Stimulated activated CD8-positive, alpha-beta memory T cell treated with anti-CD3 and anti-CD28 coated beads, Interleukin-7, amount 100 ng/mL, for 1 hour (primary cell): ENCODE data around the gene MSRB3.

Experiments used
- DNase-seq, 2 donors: peaks; one replicate each; pipeline ENCODE4 v3.0.0-alpha.2; 2020; ENCODE audit warnings: low read depth in 2 of 2

The MSRB3 gene

GRCh38 chr12:65392491-65392890, 114.0 kb downstream of the MSRB3 start:
- no peak for DNase-seq

GRCh38 chr12:65403188-65403587, 124.7 kb downstream of the MSRB3 start:
- DNase-seq, result no peak

GRCh38 chr12:65407388-65408149, 129.1 kb downstream of the MSRB3 start:
- no peak for DNase-seq

GRCh38 chr12:65408441-65408840, 130.0 kb downstream of the MSRB3 start:
- DNase-seq, result no peak

GRCh38 chr12:65409726-65410125, 131.2 kb downstream of the MSRB3 start:
- DNase-seq, result no peak

GRCh38 chr12:65411171-65411570, 132.7 kb downstream of the MSRB3 start:
- no peak for DNase-seq

- DNase-seq, result no peak
Observed at GRCh38 chr12:65414526-65414925, 136.0 kb downstream of the MSRB3 start.

- no peak for DNase-seq
Observed at GRCh38 chr12:65415826-65416225, 137.3 kb downstream of the MSRB3 start.

GRCh38 chr12:65419284-65420072, 141.0 kb downstream of the MSRB3 start:
- DNase-seq, result no peak

- no peak for DNase-seq
Observed at GRCh38 chr12:65420941-65421340, 142.5 kb downstream of the MSRB3 start.

GRCh38 chr12:65427646-65428045, 149.2 kb downstream of the MSRB3 start:
- no peak for DNase-seq

- no peak for DNase-seq
Observed at GRCh38 chr12:65430006-65430405, 151.5 kb downstream of the MSRB3 start.

GRCh38 chr12:65430571-65431306, 152.3 kb downstream of the MSRB3 start:
- DNase-seq, result no peak

- no peak for DNase-seq
Observed at GRCh38 chr12:65432114-65432513, 153.6 kb downstream of the MSRB3 start.

GRCh38 chr12:65432651-65433050, 154.2 kb downstream of the MSRB3 start:
- DNase-seq, result no peak

- no peak for DNase-seq
Observed at GRCh38 chr12:65434737-65435136, 156.3 kb downstream of the MSRB3 start.

- no peak for DNase-seq
Observed at GRCh38 chr12:65443038-65443437, 164.6 kb downstream of the MSRB3 start.

- DNase-seq, result no peak
Observed at GRCh38 chr12:65444996-65445395, 166.5 kb downstream of the MSRB3 start.

- no peak for DNase-seq
Observed at GRCh38 chr12:65446901-65447300, 168.4 kb downstream of the MSRB3 start.

GRCh38 chr12:65449400-65449799, 170.9 kb downstream of the MSRB3 start:
- DNase-seq, result no peak

GRCh38 chr12:65450625-65451024, 172.1 kb downstream of the MSRB3 start:
- no peak for DNase-seq

- DNase-seq, result no peak
Observed at GRCh38 chr12:65454115-65454787, 175.8 kb downstream of the MSRB3 start.
